ENCODE data around the gene ALPL. TPM values are rescaled to one million over a fixed set of nuclear protein-coding genes. Genes with fewer than 3 reads are reported as not detected.

ALPL gene
- total RNA-seq, 2 donors from 2014 or later = 16.2 to 50.3 TPM

- Histone ChIP-seq H3K36me3 (no peaks in the 10 kb centered on the region), H3K4me1 (peaks cover 0 to 27% of the 10 kb centered on the region in 2 donors), H3K4me3 (no peak overlapping the region), H3K9me3 (no peaks in the 10 kb centered on the region), H3K27ac (no peak overlapping the region), H3K27me3 (no peaks in the 10 kb centered on the region)
- TF ChIP-seq CTCF (IDR thresholded peaks at IDR 0.05) = no peak
- no peak for DNase-seq (ENCODE audit: low spot score)
These were observed 41.7 kb downstream of the ALPL start for GRCh38 chr1:21550866-21551475.

- H3K27ac ChIP-seq = peak overlapping the region; percentile 54 to 87
- no peaks in the 10 kb centered on the region for H3K27me3 ChIP-seq
- H3K36me3 ChIP-seq = no peaks in the 10 kb centered on the region
- peaks cover 0 to 24% of the 10 kb centered on the region in 2 donors for H3K4me1 ChIP-seq
- TF ChIP-seq CTCF (IDR thresholded peaks at IDR 0.05) = no peak
- no peaks in the 10 kb centered on the region for H3K9me3 ChIP-seq
- DNase-seq (ENCODE audit: low spot score) = no peak
- H3K4me3 ChIP-seq = no peak overlapping the region
These were observed 43.5 kb downstream of the ALPL start for GRCh38 chr1:21552715-21553114.

- H3K27ac ChIP-seq = peak overlapping the region; percentile 54 to 87
- H3K4me1 ChIP-seq = peaks cover 0 to 19% of the 10 kb centered on the region in 2 donors
- H3K36me3 ChIP-seq = no peaks in the 10 kb centered on the region
- no peaks in the 10 kb centered on the region for H3K27me3 ChIP-seq
- no peak for DNase-seq (ENCODE audit: low spot score)
- H3K9me3 ChIP-seq = no peaks in the 10 kb centered on the region
- no peak overlapping the region for H3K4me3 ChIP-seq
- no peak for TF ChIP-seq CTCF (IDR thresholded peaks at IDR 0.05)
These were observed 44.1 kb downstream of the ALPL start for GRCh38 chr1:21553116-21553926.

GRCh38 chr1:21559788-21560567, 50.8 kb downstream of the ALPL start:
- no peak for TF ChIP-seq CTCF (IDR thresholded peaks at IDR 0.05)
- Histone ChIP-seq H3K27ac (no peak overlapping the region), H3K4me3 (no peak overlapping the region), H3K4me1 (peaks cover 0 to 4% of the 10 kb centered on the region in 2 donors), H3K36me3 (no peaks in the 10 kb centered on the region), H3K27me3 (no peaks in the 10 kb centered on the region), H3K9me3 (no peaks in the 10 kb centered on the region)
- DNase-seq (ENCODE audit: low spot score) = no peak

- Histone ChIP-seq H3K27me3 (no peaks in the 10 kb centered on the region), H3K27ac (no peak overlapping the region), H3K4me3 (no peak overlapping the region), H3K4me1 (peaks cover 0 to 4% of the 10 kb centered on the region in 2 donors), H3K36me3 (no peaks in the 10 kb centered on the region), H3K9me3 (no peaks in the 10 kb centered on the region)
- TF ChIP-seq CTCF (IDR thresholded peaks at IDR 0.05) = no peak
- no peak for DNase-seq (ENCODE audit: low spot score)
These were observed 51.9 kb downstream of the ALPL start for GRCh38 chr1:21560916-21561638.
